ENCODE results near the gene KRT74. TPM values are rescaled to one million over a fixed set of nuclear protein-coding genes. Genes with fewer than 3 reads are reported as not detected.
A peak's percentile ranks its signal among the peaks of the same experiment; 100 is the strongest.

The KRT74 gene
- total and polyA plus RNA-seq, 12 donors = 0.62 TPM; not detected in 11

DNA sequence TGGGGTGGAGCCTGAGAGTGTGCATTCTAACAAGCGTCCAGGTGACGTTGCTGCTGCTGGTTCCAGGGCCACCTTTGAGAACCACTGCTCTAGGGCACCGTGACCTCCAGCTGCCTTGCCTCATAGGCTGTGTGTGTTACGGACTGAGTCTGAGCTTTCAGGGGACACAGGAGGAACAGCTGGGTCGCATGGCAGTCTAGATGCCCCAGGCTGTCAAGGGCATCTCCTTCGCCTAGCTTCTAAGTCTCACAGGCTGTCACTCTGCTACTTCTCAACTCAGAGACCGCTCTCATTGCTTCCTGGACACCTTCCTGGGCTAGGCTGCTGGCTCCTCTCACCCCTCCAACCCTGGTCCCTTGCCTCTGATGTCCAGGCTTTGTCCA, 43.8 kb upstream of the KRT74 start:
- peaks cover 0 to 53% (median 12%) of the 10 kb centered on the region in 7 donors for H3K27me3 ChIP-seq
- DNase-seq = no peak
- H3K4me3 ChIP-seq = no peak overlapping the region
- TF ChIP-seq, protein P1, sequence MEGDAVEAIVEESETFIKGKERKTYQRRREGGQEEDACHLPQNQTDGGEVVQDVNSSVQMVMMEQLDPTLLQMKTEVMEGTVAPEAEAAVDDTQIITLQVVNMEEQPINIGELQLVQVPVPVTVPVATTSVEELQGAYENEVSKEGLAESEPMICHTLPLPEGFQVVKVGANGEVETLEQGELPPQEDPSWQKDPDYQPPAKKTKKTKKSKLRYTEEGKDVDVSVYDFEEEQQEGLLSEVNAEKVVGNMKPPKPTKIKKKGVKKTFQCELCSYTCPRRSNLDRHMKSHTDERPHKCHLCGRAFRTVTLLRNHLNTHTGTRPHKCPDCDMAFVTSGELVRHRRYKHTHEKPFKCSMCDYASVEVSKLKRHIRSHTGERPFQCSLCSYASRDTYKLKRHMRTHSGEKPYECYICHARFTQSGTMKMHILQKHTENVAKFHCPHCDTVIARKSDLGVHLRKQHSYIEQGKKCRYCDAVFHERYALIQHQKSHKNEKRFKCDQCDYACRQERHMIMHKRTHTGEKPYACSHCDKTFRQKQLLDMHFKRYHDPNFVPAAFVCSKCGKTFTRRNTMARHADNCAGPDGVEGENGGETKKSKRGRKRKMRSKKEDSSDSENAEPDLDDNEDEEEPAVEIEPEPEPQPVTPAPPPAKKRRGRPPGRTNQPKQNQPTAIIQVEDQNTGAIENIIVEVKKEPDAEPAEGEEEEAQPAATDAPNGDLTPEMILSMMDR (IDR thresholded peaks at IDR 0.05) = no peak
- H3K27ac ChIP-seq = no peak overlapping the region
- no peaks in the 10 kb centered on the region for H3K36me3 ChIP-seq
- intact Hi-C loops (cut with DNase I) = no loop called here
- WGBS, 2 donors = 82 to 83% methylated on average over 7 of the region's 7 CpGs
- no peaks in the 10 kb centered on the region for H3K9me3 ChIP-seq
- H3K4me1 ChIP-seq = no peaks in the 10 kb centered on the region
- ATAC-seq = no peak

DNA sequence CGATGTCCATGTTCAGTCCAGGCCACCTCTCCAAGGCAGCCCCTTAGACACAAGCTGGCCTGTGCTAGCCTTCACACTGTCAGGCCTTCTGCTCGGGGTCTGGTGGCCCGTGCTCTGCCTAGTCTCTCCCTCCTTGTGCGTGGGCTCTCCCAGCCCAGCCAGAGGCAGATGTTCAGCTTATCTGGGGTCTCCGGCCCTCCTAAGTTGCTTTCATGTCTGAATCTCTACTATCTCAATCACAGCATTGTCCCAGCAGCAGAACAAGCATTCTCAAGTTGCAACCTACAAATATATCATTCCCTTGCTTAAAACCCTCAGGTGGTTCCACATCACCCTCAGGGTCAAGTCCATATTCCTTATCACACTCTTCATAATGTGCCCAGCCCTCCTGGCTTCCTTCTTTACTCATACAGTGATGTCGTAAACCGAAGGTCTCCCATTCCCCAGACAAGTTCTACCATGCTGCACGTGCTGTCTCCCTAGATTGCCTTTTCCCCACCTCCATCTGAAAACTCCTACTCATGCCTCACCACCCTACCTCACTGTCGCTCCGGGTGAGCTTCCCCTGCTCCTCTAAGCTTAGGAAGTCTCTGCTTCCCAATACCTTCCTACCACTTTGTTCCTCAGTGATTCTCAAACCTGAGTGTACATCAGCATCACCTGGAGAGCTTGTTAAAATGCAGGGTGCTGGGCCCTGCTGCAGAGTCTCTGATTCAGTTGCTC, 43.2 kb upstream of the KRT74 start:
- Histone ChIP-seq H3K4me3 (no peak overlapping the region), H3K27me3 (peaks cover 0 to 56% (median 14%) of the 10 kb centered on the region in 7 donors), H3K36me3 (no peaks in the 10 kb centered on the region), H3K4me1 (no peaks in the 10 kb centered on the region), H3K9me3 (no peaks in the 10 kb centered on the region), H3K27ac (no peak overlapping the region)
- TF ChIP-seq, protein P1 (IDR thresholded peaks at IDR 0.05) = no peak
- WGBS, 2 donors = 69 to 77% methylated on average over 10 of the region's 10 CpGs
- intact Hi-C loops (cut with DNase I) = no loop called here
- ATAC-seq (no peak), DNase-seq (no peak)

DNA sequence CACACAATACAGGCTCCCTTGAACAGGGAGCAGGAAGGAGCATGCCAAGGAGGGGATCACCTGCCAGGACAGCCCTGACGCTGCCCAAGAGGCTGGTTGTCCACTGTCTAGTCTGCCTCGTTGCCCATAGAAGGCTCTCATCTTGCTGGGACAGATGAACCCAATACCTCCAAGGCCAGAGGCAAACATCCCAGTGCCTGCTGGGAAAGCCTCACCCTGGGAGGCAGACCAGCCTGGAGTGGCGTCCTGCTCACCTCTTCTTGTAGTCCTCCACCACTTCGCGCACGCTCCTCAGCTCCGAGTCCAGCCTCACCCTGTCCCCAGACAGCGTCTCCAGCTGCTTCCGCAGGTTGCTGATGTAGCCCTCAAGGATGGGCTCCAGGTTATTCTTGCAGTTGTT, 42.3 kb upstream of the KRT74 start:
- Histone ChIP-seq H3K4me1 (no peaks in the 10 kb centered on the region), H3K27me3 (peaks cover 0 to 58% (median 24%) of the 10 kb centered on the region in 7 donors), H3K9me3 (no peaks in the 10 kb centered on the region), H3K4me3 (no peak overlapping the region), H3K27ac (no peak overlapping the region), H3K36me3 (no peaks in the 10 kb centered on the region)
- DNase-seq = no peak
- intact Hi-C loops (cut with DNase I) = no loop called here
- 85 to 87% methylated on average over 9 of the region's 9 CpGs for WGBS, 2 donors
- TF ChIP-seq, protein P1 (IDR thresholded peaks at IDR 0.05) = no peak
- ATAC-seq = peak in 1 of 8 donors; percentile 18

DNA sequence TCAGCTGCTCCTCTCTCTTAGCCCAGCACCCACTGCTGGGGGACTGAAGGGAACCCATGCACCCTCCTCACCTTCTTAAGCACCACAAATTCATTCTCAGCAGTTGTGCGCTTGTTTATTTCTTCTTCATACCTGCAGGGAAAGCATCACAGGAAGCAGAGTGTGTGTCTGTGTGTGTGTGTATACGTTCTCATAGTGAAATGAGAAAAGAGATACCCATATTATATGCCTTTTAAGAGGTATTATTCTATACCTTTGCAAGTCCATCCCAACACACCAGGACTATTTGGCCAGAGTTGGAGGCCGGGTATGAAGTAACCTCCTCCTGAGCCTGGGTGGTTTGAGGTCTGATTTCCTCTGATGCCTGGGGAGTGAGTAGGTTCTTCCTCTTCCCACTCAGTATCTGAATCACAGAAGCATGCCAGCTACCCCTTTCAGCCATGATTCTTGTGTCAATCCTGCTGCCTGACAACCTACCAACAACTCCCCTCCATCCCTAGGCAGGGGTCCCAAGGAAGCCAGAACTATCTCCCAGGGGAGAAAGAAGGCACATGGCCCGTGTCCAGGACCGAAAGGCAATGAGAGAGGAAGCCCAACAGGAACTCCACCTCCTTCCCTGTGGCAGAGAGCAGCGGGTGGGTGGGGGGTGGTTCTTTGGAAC, 41.7 kb upstream of the KRT74 start:
- H3K27me3 ChIP-seq = peaks cover 0 to 58% (median 26%) of the 10 kb centered on the region in 7 donors
- no peaks in the 10 kb centered on the region for H3K9me3 ChIP-seq
- ATAC-seq (no peak), DNase-seq (no peak)
- no peak overlapping the region for H3K27ac ChIP-seq
- intact Hi-C loops (cut with DNase I) = no loop called here
- H3K4me1 ChIP-seq = no peaks in the 10 kb centered on the region
- H3K4me3 ChIP-seq = no peak overlapping the region
- WGBS, 2 donors = 56 to 60% methylated on average over 6 of the region's 6 CpGs
- TF ChIP-seq, protein P1 (IDR thresholded peaks at IDR 0.05) = no peak
- H3K36me3 ChIP-seq = no peaks in the 10 kb centered on the region

All from heart right ventricle (tissue), 16 donors.